HL-60/S4 treated with phorbol 12-myristate 13-acetate at 8.2 ng/mL for 4 days and 3 days (cell line): Measurements from ENCODE around the gene MRPL20.

Experiments
- in situ Hi-C: fragments of 300-500 bp; cut with MboI; formaldehyde crosslinking; loops from 2 replicates; pipeline ENCODE4 v1.15.0; 2022; ENCODE audit warnings: low sequenced_read_pairs

The MRPL20 gene

GRCh38 chr1:1366699-1367066, 40.4 kb downstream of the MRPL20 start:
- in situ Hi-C loops = no loop called here

GRCh38 chr1:1365875-1366698, 41.0 kb downstream of the MRPL20 start:
- in situ Hi-C loops = no loop called here

- in situ Hi-C loops = no loop called here
Observed at GRCh38 chr1:1364266-1364665, 42.8 kb downstream of the MRPL20 start.

- in situ Hi-C loops = no loop called here
Observed at GRCh38 chr1:1361982-1362423, 45.1 kb downstream of the MRPL20 start.

GRCh38 chr1:1361233-1361981, 45.7 kb downstream of the MRPL20 start:
- in situ Hi-C loops = no loop called here

- in situ Hi-C loops = no loop called here
Observed at GRCh38 chr1:1360506-1361169, 46.5 kb downstream of the MRPL20 start.

GRCh38 chr1:1359664-1360468, 47.2 kb downstream of the MRPL20 start:
- in situ Hi-C loops = no loop called here

GRCh38 chr1:1359308-1359663, 47.8 kb downstream of the MRPL20 start:
- in situ Hi-C loops = no loop called here

GRCh38 chr1:1358433-1359271, 48.4 kb downstream of the MRPL20 start, which contains the start of gene MXRA8:
Gene MXRA8, minus strand, starts transcription at chr1:1358555. Its CDS starts 51 bp downstream, at chr1:1358504.
- in situ Hi-C loops = no loop called here

- in situ Hi-C loops = no loop called here
Observed at GRCh38 chr1:1357871-1358432, 49.1 kb downstream of the MRPL20 start.

- in situ Hi-C loops = no loop called here
Observed at GRCh38 chr1:1356796-1357401, 50.2 kb downstream of the MRPL20 start.

GRCh38 chr1:1356166-1356795, 50.8 kb downstream of the MRPL20 start:
- in situ Hi-C loops = no loop called here

- in situ Hi-C loops = no loop called here
Observed at GRCh38 chr1:1355416-1355815, 51.7 kb downstream of the MRPL20 start.

- in situ Hi-C loops = no loop called here
Observed at GRCh38 chr1:1354271-1355247, 52.5 kb downstream of the MRPL20 start.

- in situ Hi-C loops = no loop called here
Observed at GRCh38 chr1:1353389-1354151, 53.5 kb downstream of the MRPL20 start.

GRCh38 chr1:1352786-1353388, 54.2 kb downstream of the MRPL20 start:
- in situ Hi-C loops = no loop called here
